Nephron progenitor cell (in vitro differentiated cells): Measurements from ENCODE around the gene ST7.

Experiments used
- DNase-seq: peaks from one replicate; pipeline ENCODE4 v3.0.0; 2021
- H3K27ac Mint-ChIP-seq: 2 replicates; pipeline ENCODE4 v1.8.0; 2021; ENCODE audit warnings: mild to moderate bottlenecking, moderate library complexity, mixed read lengths
- H3K27me3 Mint-ChIP-seq: 2 replicates; pipeline ENCODE4 v1.8.0; 2021; ENCODE audit warnings: mild to moderate bottlenecking, low read depth, mixed read lengths; ENCODE audit not compliant: poor library complexity
- H3K36me3 Mint-ChIP-seq: 2 replicates; pipeline ENCODE4 v1.8.0; 2021; ENCODE audit warnings: low read depth, mixed read lengths
- H3K4me1 Mint-ChIP-seq: 2 replicates; pipeline ENCODE4 v1.8.0; 2021; ENCODE audit warnings: mixed read lengths
- H3K4me3 Mint-ChIP-seq: 2 replicates; pipeline ENCODE4 v1.8.0; 2021; ENCODE audit warnings: mild to moderate bottlenecking, moderate library complexity, mixed read lengths
- H3K9me3 Mint-ChIP-seq: 2 replicates; pipeline ENCODE4 v1.8.0; 2021; ENCODE audit warnings: mild to moderate bottlenecking, moderate library complexity, mixed read lengths
- TF ChIP-seq, protein P1 (sequence below): fragments of 200-600 bp; sonication (generic); IDR thresholded peaks from 2 replicates; pipeline ENCODE4 v1.5.0; 2021; ENCODE audit warnings: antibody characterized with exemption

ST7 gene

DNA sequence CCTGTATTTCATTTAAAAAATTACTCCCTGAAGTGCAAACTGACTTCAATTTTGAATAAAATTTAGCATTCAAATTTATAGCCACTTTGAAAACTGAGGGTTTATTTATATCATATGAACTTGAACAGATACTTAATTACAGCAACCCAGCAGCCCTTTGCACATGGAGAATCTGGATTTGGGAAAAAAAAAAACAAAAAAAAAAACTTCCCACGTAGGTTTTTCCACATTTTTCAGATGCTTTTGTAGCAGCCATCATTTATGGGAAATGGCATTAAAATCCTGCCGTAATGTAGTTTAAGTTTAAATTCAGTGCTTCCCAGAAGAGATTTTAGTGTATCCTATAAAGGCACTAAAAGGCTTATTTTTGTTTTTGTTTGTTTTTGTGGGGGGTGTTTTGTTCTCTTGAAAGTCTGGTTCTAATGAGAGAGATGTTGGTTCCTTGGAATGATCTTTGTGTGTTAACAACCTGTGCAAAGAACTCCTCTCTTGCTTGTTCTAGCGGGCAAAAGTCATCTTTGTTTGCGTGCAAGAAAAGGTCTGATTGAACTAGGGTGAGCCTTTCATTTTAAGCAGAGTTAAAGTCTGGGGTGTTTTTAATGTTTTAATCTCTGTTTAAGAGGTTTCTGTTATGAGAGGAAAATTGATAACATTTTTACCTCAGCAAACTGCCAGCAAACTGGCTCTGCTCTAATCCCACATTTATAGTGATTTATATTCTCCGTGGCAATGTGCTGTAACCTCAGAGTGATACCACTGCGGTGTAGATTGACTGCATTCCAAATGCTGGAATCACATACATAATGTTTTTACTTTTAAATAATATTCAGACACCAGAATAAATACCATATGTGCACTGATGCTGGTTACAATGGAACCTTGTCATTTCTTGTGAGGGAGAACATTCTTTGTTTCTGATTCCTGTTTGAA lies 264.1 kb downstream of the ST7 start:
- no peaks in the 10 kb centered on the region for H3K9me3 Mint-ChIP-seq
- peaks cover 36% of the 10 kb centered on the region for H3K4me1 Mint-ChIP-seq
- TF ChIP-seq, protein P1, sequence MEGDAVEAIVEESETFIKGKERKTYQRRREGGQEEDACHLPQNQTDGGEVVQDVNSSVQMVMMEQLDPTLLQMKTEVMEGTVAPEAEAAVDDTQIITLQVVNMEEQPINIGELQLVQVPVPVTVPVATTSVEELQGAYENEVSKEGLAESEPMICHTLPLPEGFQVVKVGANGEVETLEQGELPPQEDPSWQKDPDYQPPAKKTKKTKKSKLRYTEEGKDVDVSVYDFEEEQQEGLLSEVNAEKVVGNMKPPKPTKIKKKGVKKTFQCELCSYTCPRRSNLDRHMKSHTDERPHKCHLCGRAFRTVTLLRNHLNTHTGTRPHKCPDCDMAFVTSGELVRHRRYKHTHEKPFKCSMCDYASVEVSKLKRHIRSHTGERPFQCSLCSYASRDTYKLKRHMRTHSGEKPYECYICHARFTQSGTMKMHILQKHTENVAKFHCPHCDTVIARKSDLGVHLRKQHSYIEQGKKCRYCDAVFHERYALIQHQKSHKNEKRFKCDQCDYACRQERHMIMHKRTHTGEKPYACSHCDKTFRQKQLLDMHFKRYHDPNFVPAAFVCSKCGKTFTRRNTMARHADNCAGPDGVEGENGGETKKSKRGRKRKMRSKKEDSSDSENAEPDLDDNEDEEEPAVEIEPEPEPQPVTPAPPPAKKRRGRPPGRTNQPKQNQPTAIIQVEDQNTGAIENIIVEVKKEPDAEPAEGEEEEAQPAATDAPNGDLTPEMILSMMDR: no peak
- peak overlapping the region; percentile 55 for H3K27ac Mint-ChIP-seq
- H3K36me3 Mint-ChIP-seq: no peaks in the 10 kb centered on the region
- no peak overlapping the region for H3K4me3 Mint-ChIP-seq
- no peak for DNase-seq
- no peaks in the 10 kb centered on the region for H3K27me3 Mint-ChIP-seq

GRCh38 chr7:117218700-117219099 lies 265.4 kb downstream of the ST7 start:
- Mint-ChIP-seq H3K4me1 (peaks cover 36% of the 10 kb centered on the region), H3K4me3 (no peak overlapping the region), H3K27me3 (no peaks in the 10 kb centered on the region), H3K9me3 (no peaks in the 10 kb centered on the region), H3K36me3 (peaks cover 10% of the 10 kb centered on the region), H3K27ac (peak overlapping the region; percentile 47)
- TF ChIP-seq, protein P1: no peak
- no peak for DNase-seq

- DNase-seq: no peak
- no peaks in the 10 kb centered on the region for H3K9me3 Mint-ChIP-seq
- peaks cover 10% of the 10 kb centered on the region for H3K36me3 Mint-ChIP-seq
- TF ChIP-seq, protein P1: no peak
- H3K4me1 Mint-ChIP-seq: peaks cover 30% of the 10 kb centered on the region
- no peak overlapping the region for H3K27ac Mint-ChIP-seq
- no peaks in the 10 kb centered on the region for H3K27me3 Mint-ChIP-seq
- H3K4me3 Mint-ChIP-seq: no peak overlapping the region
These were observed 266.2 kb downstream of the ST7 start for GRCh38 chr7:117219485-117219884.

DNA sequence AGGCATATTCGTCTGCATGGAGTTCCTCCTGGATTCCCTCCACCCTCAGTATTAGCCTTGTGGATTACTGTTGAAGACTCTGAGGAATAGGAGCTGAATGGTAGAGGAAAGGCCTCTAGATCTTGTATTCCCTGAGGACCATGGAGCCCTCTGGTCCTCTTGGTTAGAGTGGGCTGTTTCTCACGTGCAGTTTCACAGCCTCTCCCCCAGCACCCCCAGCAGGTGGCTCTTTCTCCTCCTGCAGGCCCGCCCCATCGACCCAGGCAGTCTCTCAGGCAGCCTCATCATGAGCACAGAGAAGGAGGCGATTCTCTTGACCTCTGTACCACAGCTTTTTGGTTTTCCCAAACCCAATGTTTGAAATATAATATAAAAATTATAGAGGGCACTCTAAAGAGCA lies 267.5 kb downstream of the ST7 start:
- Mint-ChIP-seq H3K4me3 (no peak overlapping the region), H3K36me3 (peaks cover 10% of the 10 kb centered on the region)
- no peak for DNase-seq

GRCh38 chr7:117225536-117225935 lies 272.2 kb downstream of the ST7 start:
- no peak overlapping the region for H3K4me3 Mint-ChIP-seq
- no peak for DNase-seq
- TF ChIP-seq, protein P1: no peak
- no peaks in the 10 kb centered on the region for H3K9me3 Mint-ChIP-seq
- no peaks in the 10 kb centered on the region for H3K27me3 Mint-ChIP-seq
- H3K4me1 Mint-ChIP-seq: peaks cover 8% of the 10 kb centered on the region
- peaks cover 10% of the 10 kb centered on the region for H3K36me3 Mint-ChIP-seq
- no peak overlapping the region for H3K27ac Mint-ChIP-seq

More for the DNA sequence above, 267.5 kb downstream of the ST7 start:
- no peaks in the 10 kb centered on the region for H3K9me3 Mint-ChIP-seq
- peaks cover 30% of the 10 kb centered on the region for H3K4me1 Mint-ChIP-seq
- TF ChIP-seq, protein P1: no peak
- H3K27ac Mint-ChIP-seq: no peak overlapping the region
- H3K27me3 Mint-ChIP-seq: no peaks in the 10 kb centered on the region

DNA sequence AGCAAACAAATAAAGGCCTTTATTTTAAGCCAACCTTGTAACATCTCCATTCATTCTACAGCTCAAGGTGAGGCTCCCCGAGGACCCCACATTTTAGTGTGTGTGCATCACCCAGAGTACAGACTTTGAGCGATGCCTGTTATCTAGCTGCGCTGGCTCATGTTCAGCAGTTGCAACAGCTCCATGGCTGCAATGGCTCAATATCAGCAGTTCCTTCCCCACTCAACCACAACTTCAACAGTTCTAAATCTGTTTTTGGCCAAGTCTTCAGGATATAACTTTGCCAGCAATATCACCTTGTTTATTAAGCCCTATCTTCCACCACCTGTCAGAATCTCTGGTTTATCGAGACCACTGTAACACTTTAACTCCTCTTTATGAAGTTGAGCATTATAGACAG lies 273.8 kb downstream of the ST7 start:
- peaks cover 8% of the 10 kb centered on the region for H3K4me1 Mint-ChIP-seq
- no peak for DNase-seq
- TF ChIP-seq, protein P1: no peak
- H3K36me3 Mint-ChIP-seq: peaks cover 17% of the 10 kb centered on the region
- no peak overlapping the region for H3K4me3 Mint-ChIP-seq
- H3K27ac Mint-ChIP-seq: no peak overlapping the region
- peaks cover 2% of the 10 kb centered on the region for H3K9me3 Mint-ChIP-seq
- no peaks in the 10 kb centered on the region for H3K27me3 Mint-ChIP-seq
